ENCODE measurements around the gene WNT9A. TPM values are rescaled to one million over a fixed set of nuclear protein-coding genes. Genes with fewer than 3 reads are reported as not detected.

WNT9A gene
- total RNA-seq, 1 experiment from 2014 or later: 1.5 TPM

GRCh38 chr1:227934476-227935313 lies 13.0 kb downstream of the WNT9A start:
- no peak for TF ChIP-seq TEAD4 (CRISPR knock-in tag; IDR thresholded peaks at IDR 0.05)
- TF ChIP-seq CTCF (IDR thresholded peaks at IDR 0.05): no peak
- no peak for TF ChIP-seq ERG (CRISPR knock-in tag; IDR thresholded peaks at IDR 0.05)
- no peak for TF ChIP-seq ELF4 (CRISPR knock-in tag; IDR thresholded peaks at IDR 0.05; ENCODE audit: low read depth)
- TF ChIP-seq ZBTB43 (CRISPR knock-in tag; IDR thresholded peaks at IDR 0.05): no peak
- no peak for TF ChIP-seq MXD4 (CRISPR knock-in tag; IDR thresholded peaks at IDR 0.05; ENCODE audit: borderline replicate concordance)
- no peak for TF ChIP-seq JAZF1 (CRISPR knock-in tag; IDR thresholded peaks at IDR 0.05)
- TF ChIP-seq ESRRA (CRISPR knock-in tag; IDR thresholded peaks at IDR 0.05; ENCODE audit: borderline replicate concordance): no peak
- TF ChIP-seq ATF1 (CRISPR knock-in tag; IDR thresholded peaks at IDR 0.05): no peak
- no peak for TF ChIP-seq ZNF281 (CRISPR knock-in tag; IDR thresholded peaks at IDR 0.05)
- no peak for TF ChIP-seq CDX4 (CRISPR knock-in tag; IDR thresholded peaks at IDR 0.05; ENCODE audit: borderline replicate concordance)
- TF ChIP-seq AFF4 (CRISPR knock-in tag; IDR thresholded peaks at IDR 0.05; ENCODE audit: borderline replicate concordance): no peak
- TF ChIP-seq CBFB (CRISPR knock-in tag; IDR thresholded peaks at IDR 0.05; ENCODE audit: low read depth): no peak
- TF ChIP-seq CREB1 (CRISPR knock-in tag; IDR thresholded peaks at IDR 0.05): no peak
- no peak for TF ChIP-seq NFATC4 (CRISPR knock-in tag; IDR thresholded peaks at IDR 0.05)
- TF ChIP-seq PREB (CRISPR knock-in tag; IDR thresholded peaks at IDR 0.05; ENCODE audit: borderline replicate concordance): no peak
- TF ChIP-seq JUN (CRISPR knock-in tag; IDR thresholded peaks at IDR 0.05): no peak
- TF ChIP-seq NR1H2 (CRISPR knock-in tag; IDR thresholded peaks at IDR 0.05): no peak
- no peak for TF ChIP-seq TCF7 (CRISPR knock-in tag; IDR thresholded peaks at IDR 0.05; ENCODE audit: low read depth)
- no peak for TF ChIP-seq IRF1 (CRISPR knock-in tag; IDR thresholded peaks at IDR 0.05)
- H3K27me3 Mint-ChIP-seq (ENCODE audit: low read depth): no peaks in the 10 kb centered on the region; the same call in 1 of the 2 replicates
- DNase-seq (ENCODE audit: low spot score) (no peak), ATAC-seq (no peak)
- POLR2A ChIA-PET: no interaction called here
- H3K27ac Mint-ChIP-seq: no peak overlapping the region
- CTCF ChIA-PET: interaction anchor here (1.0 kb wide), 1 partner anchor 19 kb away, joined by 5 read pairs; no protein-coding TSS in a partner anchor
- no peaks in the 10 kb centered on the region for H3K36me3 Mint-ChIP-seq
- H3K4me3 Mint-ChIP-seq: no peak overlapping the region
- H3K9me3 Mint-ChIP-seq: no peaks in the 10 kb centered on the region
- no peaks in the 10 kb centered on the region for H3K4me1 Mint-ChIP-seq
